H9 (cell line): Measurements from ENCODE around the gene EEIG2. TPM values are rescaled to one million over a fixed set of nuclear protein-coding genes. Genes with fewer than 3 reads are reported as not detected.

Experiments used
- DNase-seq: peaks from one replicate; pipeline ENCODE4 v3.0.0-alpha.2; 2017
- H2AFZ ChIP-seq: one replicate; pipeline ENCODE4 v1.6.1; 2013; ENCODE audit warnings: mild to moderate bottlenecking, low read length, control low read depth, moderate library complexity
- H2AK5ac ChIP-seq: 2 replicates; pipeline ENCODE4 v1.6.1; 2013; ENCODE audit warnings: low read length, control low read depth, mixed read lengths; ENCODE audit not compliant: insufficient read length
- H2BK120ac ChIP-seq: one replicate; pipeline ENCODE4 v1.6.1; 2013; ENCODE audit warnings: low read depth, mild to moderate bottlenecking, low read length, control low read depth, inconsistent platforms; ENCODE audit not compliant: poor library complexity, severe bottlenecking
- H2BK12ac ChIP-seq: 2 replicates; pipeline ENCODE4 v1.6.1; 2013; ENCODE audit warnings: low read length, control low read depth, mixed read lengths, low read depth; ENCODE audit not compliant: insufficient read length
- H2BK15ac ChIP-seq: 2 replicates; pipeline ENCODE4 v1.6.1; 2013; ENCODE audit warnings: low read depth, low read length, control low read depth
- H2BK20ac ChIP-seq: one replicate; pipeline ENCODE4 v1.6.1; 2013; ENCODE audit warnings: low read depth, mild to moderate bottlenecking, low read length, control low read depth, inconsistent platforms; ENCODE audit not compliant: poor library complexity, severe bottlenecking
- H2BK5ac ChIP-seq: 2 replicates; pipeline ENCODE4 v1.6.1; 2013; ENCODE audit warnings: low read length, control low read depth, mixed read lengths; ENCODE audit not compliant: insufficient read length
- H3K14ac ChIP-seq: 2 replicates; pipeline ENCODE4 v1.6.1; 2013; ENCODE audit warnings: low read length, control low read depth; ENCODE audit not compliant: insufficient read depth
- H3K18ac ChIP-seq: 2 replicates; pipeline ENCODE4 v1.6.1; 2013; ENCODE audit warnings: low read depth, mild to moderate bottlenecking, mixed read lengths, low read length, control low read depth; ENCODE audit not compliant: insufficient read length
- H3K23ac ChIP-seq: 2 replicates; pipeline ENCODE4 v1.6.1; 2013; ENCODE audit warnings: low read length, control low read depth, mixed read lengths, low read depth; ENCODE audit not compliant: insufficient read length
- H3K23me2 ChIP-seq: 2 replicates; pipeline ENCODE4 v1.6.1; 2013; ENCODE audit warnings: low read depth, mild to moderate bottlenecking, mixed read lengths, low read length, control low read depth; ENCODE audit not compliant: insufficient read length, poor library complexity, severe bottlenecking
- H3K27ac ChIP-seq: 2 replicates; pipeline ENCODE4 v1.5.1; 2013; ENCODE audit warnings: low read length, control low read depth, mixed read lengths, low read depth; ENCODE audit not compliant: insufficient read length
- H3K27me3 ChIP-seq: 2 replicates; pipeline ENCODE4 v1.6.1; 2013; ENCODE audit warnings: low read length, control low read depth, inconsistent platforms; ENCODE audit not compliant: insufficient read depth
- H3K4ac ChIP-seq: 2 replicates; pipeline ENCODE4 v1.6.1; 2013; ENCODE audit warnings: low read depth, mild to moderate bottlenecking, control low read depth, inconsistent platforms, low read length, moderate library complexity
- H3K4me1 ChIP-seq: 2 replicates; pipeline ENCODE4 v1.6.1; 2013; ENCODE audit warnings: low read length, control low read depth, inconsistent platforms; ENCODE audit not compliant: insufficient read depth
- H3K4me2 ChIP-seq: 2 replicates; pipeline ENCODE4 v1.6.1; 2013; ENCODE audit warnings: low read length, control low read depth, mixed read lengths; ENCODE audit not compliant: insufficient read length, insufficient read depth
- H3K56ac ChIP-seq: 2 replicates; pipeline ENCODE4 v1.6.1; 2013; ENCODE audit warnings: low read depth, mild to moderate bottlenecking, mixed read lengths, low read length, control low read depth; ENCODE audit not compliant: insufficient read length
- H3K79me1 ChIP-seq: 2 replicates; pipeline ENCODE4 v1.6.1; 2013; ENCODE audit warnings: low read depth, mild to moderate bottlenecking, moderate library complexity, low read length, control low read depth, inconsistent platforms; ENCODE audit not compliant: insufficient read depth, poor library complexity, severe bottlenecking
- H3K79me2 ChIP-seq: 2 replicates; pipeline ENCODE4 v1.6.1; 2013; ENCODE audit warnings: low read length, control low read depth, inconsistent platforms; ENCODE audit not compliant: insufficient read depth
- H3K9ac ChIP-seq: 2 replicates; pipeline ENCODE4 v1.6.1; 2013; ENCODE audit warnings: low read length, control low read depth, mixed read lengths; ENCODE audit not compliant: insufficient read length; ENCODE audit errors: extremely low read depth
- H3K9me3 ChIP-seq: one replicate; pipeline ENCODE4 v1.6.1; 2013; ENCODE audit warnings: low read depth, low read length, inconsistent platforms; ENCODE audit not compliant: control insufficient read depth
- H3T11ph ChIP-seq: one replicate; pipeline ENCODE4 v1.6.1; 2013; ENCODE audit warnings: mild to moderate bottlenecking, low read length, control low read depth, inconsistent platforms
- H4K20me1 ChIP-seq: one replicate; pipeline ENCODE4 v1.6.1; 2013; ENCODE audit not compliant: control insufficient read depth, insufficient read length, insufficient read depth
- H4K5ac ChIP-seq: 2 replicates; pipeline ENCODE4 v1.6.1; 2013; ENCODE audit warnings: low read depth, mild to moderate bottlenecking, mixed read lengths, low read length, control low read depth; ENCODE audit not compliant: insufficient read length
- H4K8ac ChIP-seq: replicated peaks from 2 replicates; pipeline ENCODE4 v1.6.1; 2013; ENCODE audit warnings: low read length, control low read depth, mixed read lengths, low read depth; ENCODE audit not compliant: insufficient read length
- H4K91ac ChIP-seq: 2 replicates; pipeline ENCODE4 v1.6.1; 2013; ENCODE audit warnings: low read depth, mild to moderate bottlenecking, moderate library complexity, mixed read lengths, low read length, control low read depth; ENCODE audit not compliant: insufficient read length
- H3K27ac Mint-ChIP-seq, 3 experiments: 2 replicates in 2 of 3; 3 replicates in 1 of 3; pipeline ENCODE4 v1.8.0; 2020 to 2021; ENCODE audit warnings: mixed read lengths in 3 of 3, mild to moderate bottlenecking in 1 of 3, moderate library complexity in 1 of 3
- H3K27me3 Mint-ChIP-seq: 2 replicates; pipeline ENCODE4 v1.8.0; 2021; ENCODE audit warnings: low read depth, mild to moderate bottlenecking, moderate library complexity, mixed read lengths
- H3K36me3 Mint-ChIP-seq, 3 experiments: 2 replicates in 2 of 3; 3 replicates in 1 of 3; pipeline ENCODE4 v1.8.0; 2020 to 2021; ENCODE audit warnings: low read depth in 3 of 3, mixed read lengths in 3 of 3; ENCODE audit not compliant: insufficient read depth in 1 of 3
- H3K4me1 Mint-ChIP-seq, 2 experiments: 2 replicates each; pipeline ENCODE4 v1.8.0; 2020; ENCODE audit warnings: mixed read lengths in 2 of 2
- H3K4me3 Mint-ChIP-seq, 2 experiments: 2 replicates in 1 of 2; 3 replicates in 1 of 2; pipeline ENCODE4 v1.8.0; 2020 to 2021; ENCODE audit warnings: mild to moderate bottlenecking in 2 of 2, mixed read lengths in 2 of 2, moderate library complexity in 1 of 2
- H3K9me3 Mint-ChIP-seq, 2 experiments: 2 replicates in 1 of 2; 3 replicates in 1 of 2; pipeline ENCODE4 v1.8.0; 2020; ENCODE audit warnings: mild to moderate bottlenecking in 2 of 2, mixed read lengths in 2 of 2, moderate library complexity in 1 of 2
- WGBS: extraction: QIAGEN DNeasy Blood & Tissue Kit; methylation state at CpG from one replicate; pipeline ENCODE4 v1.1.7; 2013; ENCODE audit warnings: missing lambda C conversion rate, low lambda C conversion rate, mixed read lengths; ENCODE audit not compliant: insufficient read length; ENCODE audit errors: extremely low coverage; 5-methylcytosine and 5-hydroxymethylcytosine counted together
- total RNA-seq: library from RNA; stranded (reverse); gene quantifications from 2 replicates; pipeline ENCODE4 v1.2.1, GENCODE V29; 2021
- TF ChIP-seq, protein P1 (sequence below): fragments of 200-600 bp; sonication (generic); conservative IDR thresholded peaks from 3 replicates; pipeline ENCODE4 v1.8.0; 2021; ENCODE audit warnings: antibody characterized with exemption, mild to moderate bottlenecking

Gene EEIG2
- total RNA-seq, 1 experiment from 2014 or later: 17.0 TPM

DNA sequence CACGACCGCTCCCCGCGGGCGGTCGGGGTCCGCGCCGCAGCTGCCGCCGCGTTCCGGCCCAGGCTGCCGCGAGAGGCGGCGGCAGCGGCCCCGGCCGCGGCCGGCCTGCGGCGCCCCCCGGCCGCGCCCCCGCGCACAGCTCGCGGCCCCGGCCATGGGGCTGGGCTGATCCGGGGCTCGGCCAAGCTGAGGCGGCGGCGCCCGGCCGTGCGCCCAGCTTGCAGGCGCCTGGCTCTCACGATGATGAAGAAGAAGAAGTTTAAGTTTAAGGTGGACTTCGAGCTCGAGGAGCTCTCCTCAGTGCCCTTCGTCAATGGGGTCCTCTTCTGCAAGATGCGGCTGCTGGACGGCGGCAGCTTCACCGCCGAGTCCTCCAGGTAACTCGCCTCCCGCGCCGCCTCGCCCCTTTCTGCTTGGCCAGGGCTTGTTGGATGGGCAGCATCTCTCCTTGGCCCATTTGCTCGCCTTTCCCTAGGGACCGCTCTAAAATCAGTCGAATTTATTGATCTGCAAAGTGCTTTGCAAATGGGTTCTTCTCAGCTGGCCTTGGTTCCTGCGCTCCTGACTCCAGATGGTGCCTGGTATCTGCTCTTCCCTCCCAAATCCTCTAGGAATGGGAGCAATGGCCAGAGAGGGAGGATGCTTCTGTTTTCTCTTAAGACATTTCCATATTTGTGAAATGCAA is 431 bp downstream of the EEIG2 start:
- Histone ChIP-seq H2BK12ac (no peak overlapping the region), H3K27ac (no peak overlapping the region), H3T11ph (no peak overlapping the region), H3K56ac (no peak overlapping the region), H3K4me2 (peak overlapping the region; percentile 82), H3K14ac (peak overlapping the region; percentile 62; the same call in 1 of the 2 replicates), H2AFZ (no peak overlapping the region), H4K91ac (no peak overlapping the region), H4K8ac (no peak overlapping the region), H3K23ac (no peak overlapping the region), H4K20me1 (no peaks in the 10 kb centered on the region), H3K23me2 (peaks cover 6% of the 10 kb centered on the region), H3K4ac (no peak overlapping the region), H3K79me1 (no peaks in the 10 kb centered on the region), H3K4me1 (peaks cover 5% of the 10 kb centered on the region; the same call in 1 of the 2 replicates), H3K9me3 (no peaks in the 10 kb centered on the region), H3K27me3 (no peaks in the 10 kb centered on the region), H3K18ac (no peak overlapping the region), H2BK20ac (no peak overlapping the region), H2BK15ac (no peak overlapping the region), H2BK5ac (no peak overlapping the region), H3K79me2 (peaks cover 6% of the 10 kb centered on the region; the same call in 1 of the 2 replicates), H2BK120ac (no peak overlapping the region), H2AK5ac (no peak overlapping the region), H4K5ac (no peak overlapping the region), H3K9ac (peak overlapping the region; percentile 20)
- Mint-ChIP-seq H3K27ac (peak overlapping the region in 2 of 3 experiments; percentile 40 to 94; a peak in 5 of 7 replicates), H3K36me3 (no peaks in the 10 kb centered on the region; a peak in 1 of 7 replicates), H3K9me3 (no peaks in the 10 kb centered on the region), H3K4me1 (peaks cover 25 to 29% of the 10 kb centered on the region in 2 experiments), H3K4me3 (peak overlapping the region; percentile 81 to 95), H3K27me3 (no peaks in the 10 kb centered on the region)
- DNase-seq: peak; percentile 49
- no CpG with 5 or more reads among the region's 59 CpGs for WGBS
- TF ChIP-seq, protein P1, sequence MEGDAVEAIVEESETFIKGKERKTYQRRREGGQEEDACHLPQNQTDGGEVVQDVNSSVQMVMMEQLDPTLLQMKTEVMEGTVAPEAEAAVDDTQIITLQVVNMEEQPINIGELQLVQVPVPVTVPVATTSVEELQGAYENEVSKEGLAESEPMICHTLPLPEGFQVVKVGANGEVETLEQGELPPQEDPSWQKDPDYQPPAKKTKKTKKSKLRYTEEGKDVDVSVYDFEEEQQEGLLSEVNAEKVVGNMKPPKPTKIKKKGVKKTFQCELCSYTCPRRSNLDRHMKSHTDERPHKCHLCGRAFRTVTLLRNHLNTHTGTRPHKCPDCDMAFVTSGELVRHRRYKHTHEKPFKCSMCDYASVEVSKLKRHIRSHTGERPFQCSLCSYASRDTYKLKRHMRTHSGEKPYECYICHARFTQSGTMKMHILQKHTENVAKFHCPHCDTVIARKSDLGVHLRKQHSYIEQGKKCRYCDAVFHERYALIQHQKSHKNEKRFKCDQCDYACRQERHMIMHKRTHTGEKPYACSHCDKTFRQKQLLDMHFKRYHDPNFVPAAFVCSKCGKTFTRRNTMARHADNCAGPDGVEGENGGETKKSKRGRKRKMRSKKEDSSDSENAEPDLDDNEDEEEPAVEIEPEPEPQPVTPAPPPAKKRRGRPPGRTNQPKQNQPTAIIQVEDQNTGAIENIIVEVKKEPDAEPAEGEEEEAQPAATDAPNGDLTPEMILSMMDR: no peak
